GM23338 (cell line): ENCODE data around the gene CLEC11A. TPM values are rescaled to one million over a fixed set of nuclear protein-coding genes. Genes with fewer than 3 reads are reported as not detected.

Experiments
- ATAC-seq: fragments of 200-7000 bp; cut with Tn5 transposase; 3 replicates; pipeline ENCODE4 v1.9.1; 2020
- DNase-seq: peaks from one replicate; pipeline ENCODE4 v3.0.0-alpha.2; 2015; ENCODE audit warnings: low spot score
- H2AFZ ChIP-seq: fragments of 200-600 bp; sonication (generic); 2 replicates; pipeline ENCODE4 v1.8.0; 2016; ENCODE audit warnings: antibody characterized with exemption, mild to moderate bottlenecking, moderate library complexity
- H3F3A ChIP-seq: fragments of 200-600 bp; sonication (generic); replicated peaks from 2 replicates; pipeline ENCODE4 v1.8.0; 2017; ENCODE audit warnings: antibody characterized with exemption, mixed run types, low read depth
- H3K27ac ChIP-seq: fragments of 200-600 bp; sonication (generic); 2 replicates; pipeline ENCODE4 v1.6.1; 2016; ENCODE audit warnings: low read depth
- H3K27me3 ChIP-seq: fragments of 200-600 bp; sonication (generic); 2 replicates; pipeline ENCODE4 v1.8.0; 2016; ENCODE audit warnings: mild to moderate bottlenecking, mixed run types, moderate library complexity; ENCODE audit not compliant: insufficient read depth
- H3K36me3 ChIP-seq: fragments of 200-600 bp; sonication (generic); 2 replicates; pipeline ENCODE4 v1.8.0; 2016; ENCODE audit warnings: mild to moderate bottlenecking; ENCODE audit not compliant: insufficient read depth
- H3K4me1 ChIP-seq: fragments of 200-600 bp; sonication (generic); 2 replicates; pipeline ENCODE4 v1.8.0; 2016; ENCODE audit warnings: mild to moderate bottlenecking, moderate library complexity; ENCODE audit not compliant: insufficient read depth
- H3K4me2 ChIP-seq: fragments of 200-600 bp; sonication (generic); 2 replicates; pipeline ENCODE4 v1.7.1; 2017; ENCODE audit warnings: mixed run types
- H3K4me3 ChIP-seq: fragments of 200-600 bp; sonication (generic); 2 replicates; pipeline ENCODE4 v1.6.1; 2016; ENCODE audit warnings: mixed run types
- H3K79me2 ChIP-seq: fragments of 200-600 bp; sonication (generic); replicated peaks from 2 replicates; pipeline ENCODE4 v1.8.0; 2017; ENCODE audit warnings: mild to moderate bottlenecking; ENCODE audit not compliant: insufficient read depth
- H3K9me2 ChIP-seq: fragments of 200-600 bp; sonication (generic); 2 replicates; pipeline ENCODE4 v1.8.0; 2017; ENCODE audit not compliant: insufficient read depth
- H4K20me1 ChIP-seq: fragments of 200-600 bp; sonication (generic); replicated peaks from 2 replicates; pipeline ENCODE4 v1.8.0; 2017; ENCODE audit warnings: mild to moderate bottlenecking; ENCODE audit not compliant: insufficient read depth
- H3K27ac Mint-ChIP-seq: 2 replicates; pipeline ENCODE4 v1.8.0; 2020; ENCODE audit warnings: inconsistent platforms, mild to moderate bottlenecking, moderate library complexity, mixed read lengths
- H3K27me3 Mint-ChIP-seq: 3 replicates; pipeline ENCODE4 v1.8.0; 2022; ENCODE audit warnings: low read depth, mild to moderate bottlenecking, moderate library complexity, mixed read lengths, inconsistent platforms; ENCODE audit not compliant: insufficient read depth, poor library complexity
- H3K36me3 Mint-ChIP-seq: 3 replicates; pipeline ENCODE4 v1.8.0; 2021; ENCODE audit warnings: low read depth, mild to moderate bottlenecking, inconsistent platforms, moderate library complexity, mixed read lengths
- H3K4me1 Mint-ChIP-seq: 3 replicates; pipeline ENCODE4 v1.8.0; 2020; ENCODE audit warnings: mild to moderate bottlenecking, inconsistent platforms, mixed read lengths
- H3K4me3 Mint-ChIP-seq: 3 replicates; pipeline ENCODE4 v1.8.0; 2021; ENCODE audit warnings: moderate library complexity, mild to moderate bottlenecking, inconsistent platforms, mixed read lengths
- H3K9me3 Mint-ChIP-seq: 3 replicates; pipeline ENCODE4 v1.8.0; 2020; ENCODE audit warnings: moderate library complexity, mild to moderate bottlenecking, inconsistent platforms, mixed read lengths
- CREB1 ChIP-seq: fragments of 250-450 bp; sonication (Bioruptor Pico); IDR thresholded peaks from 2 replicates; pipeline ENCODE4 v1.5.0; 2020; ENCODE audit warnings: low read depth, mild to moderate bottlenecking, moderate library complexity
- EZH2 ChIP-seq: fragments of 200-600 bp; sonication (generic); IDR thresholded peaks from one replicate; pipeline ENCODE4 v1.8.0; 2017; ENCODE audit warnings: antibody characterized with exemption, mild to moderate bottlenecking, low read depth; ENCODE audit not compliant: unreplicated experiment
- STAT1 ChIP-seq: IDR thresholded peaks from one replicate; pipeline ENCODE4 v1.6.1; 2016; ENCODE audit warnings: antibody characterized with exemption; ENCODE audit not compliant: unreplicated experiment
- ZNF114 ChIP-seq: fragments of 250-450 bp; sonication (Bioruptor Pico); IDR thresholded peaks from 2 replicates; pipeline ENCODE4 v1.5.0; 2020; ENCODE audit warnings: mild to moderate bottlenecking, moderate library complexity
- polyA plus RNA-seq: library from polyadenylated mRNA; unstranded; fragments of >200 nt; fragmentation: Nextera tagmentation; extraction: Ambion mirVana; gene quantifications from 2 replicates; pipeline ENCODE4 v1.2.1, GENCODE V29; 2016
- total RNA-seq: library from RNA; depleted of rRNA; stranded (reverse); fragments of >200 nt; shearing (Covaris generic); gene quantifications from 2 replicates; pipeline ENCODE4 v1.2.3, GENCODE V29; 2014
- TF ChIP-seq, protein P1 (sequence below): fragments of 250-450 bp; sonication (Bioruptor Pico); IDR thresholded peaks from 2 replicates; pipeline ENCODE4 v1.5.0; 2020; ENCODE audit warnings: mild to moderate bottlenecking, moderate library complexity
- TF ChIP-seq, protein P2 (sequence below), 2 experiments: fragments of 200-600 bp in 1 of 2; sonication (generic) in 1 of 2; conservative IDR thresholded peaks; 2 replicates each; pipeline versions ENCODE4 v1.5.1 to v1.6.1; 2016 to 2017; ENCODE audit warnings: antibody characterized with exemption in 2 of 2, low read depth in 2 of 2, mild to moderate bottlenecking in 2 of 2, moderate library complexity in 1 of 2

Gene CLEC11A
- total and polyA plus RNA-seq, 2 experiments from 2014 or later: 8.0 to 15.5 TPM

DNA sequence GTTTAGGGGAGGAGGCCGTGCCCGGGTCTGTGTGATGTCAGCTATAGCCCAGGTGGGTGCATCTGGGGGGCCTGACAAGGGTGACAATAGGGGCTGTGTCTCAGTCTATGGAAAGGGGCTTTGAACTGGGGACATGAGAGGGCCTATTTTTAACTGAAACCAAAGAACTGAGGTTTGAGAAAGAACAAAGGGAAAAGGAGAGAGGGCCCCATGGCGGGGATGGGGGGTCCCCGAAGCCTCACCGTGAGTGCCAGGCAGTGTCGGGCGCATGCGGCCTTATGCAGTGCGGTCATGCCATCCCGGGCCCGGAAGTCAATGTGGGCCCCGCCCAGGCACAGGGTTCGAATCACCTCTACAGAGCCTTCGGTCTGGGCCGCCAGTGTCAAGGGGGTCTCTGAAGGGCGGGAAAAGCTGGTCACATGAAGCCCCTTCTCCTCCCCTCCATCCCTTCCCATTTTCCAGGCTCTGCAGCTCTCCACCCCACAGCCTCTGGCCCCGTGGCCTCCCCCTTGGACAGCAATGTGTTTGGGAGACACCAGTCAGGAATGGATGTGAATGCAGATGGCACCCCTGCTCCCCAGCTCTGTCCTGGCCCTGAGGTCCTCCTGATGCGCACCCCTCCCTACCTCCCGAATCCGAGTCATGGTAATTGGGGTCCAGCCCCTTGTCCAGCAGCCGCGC is 9.5 kb upstream of the CLEC11A start (continued):
- no peak for TF ChIP-seq CREB1 (CRISPR knock-in tag)

DNA sequence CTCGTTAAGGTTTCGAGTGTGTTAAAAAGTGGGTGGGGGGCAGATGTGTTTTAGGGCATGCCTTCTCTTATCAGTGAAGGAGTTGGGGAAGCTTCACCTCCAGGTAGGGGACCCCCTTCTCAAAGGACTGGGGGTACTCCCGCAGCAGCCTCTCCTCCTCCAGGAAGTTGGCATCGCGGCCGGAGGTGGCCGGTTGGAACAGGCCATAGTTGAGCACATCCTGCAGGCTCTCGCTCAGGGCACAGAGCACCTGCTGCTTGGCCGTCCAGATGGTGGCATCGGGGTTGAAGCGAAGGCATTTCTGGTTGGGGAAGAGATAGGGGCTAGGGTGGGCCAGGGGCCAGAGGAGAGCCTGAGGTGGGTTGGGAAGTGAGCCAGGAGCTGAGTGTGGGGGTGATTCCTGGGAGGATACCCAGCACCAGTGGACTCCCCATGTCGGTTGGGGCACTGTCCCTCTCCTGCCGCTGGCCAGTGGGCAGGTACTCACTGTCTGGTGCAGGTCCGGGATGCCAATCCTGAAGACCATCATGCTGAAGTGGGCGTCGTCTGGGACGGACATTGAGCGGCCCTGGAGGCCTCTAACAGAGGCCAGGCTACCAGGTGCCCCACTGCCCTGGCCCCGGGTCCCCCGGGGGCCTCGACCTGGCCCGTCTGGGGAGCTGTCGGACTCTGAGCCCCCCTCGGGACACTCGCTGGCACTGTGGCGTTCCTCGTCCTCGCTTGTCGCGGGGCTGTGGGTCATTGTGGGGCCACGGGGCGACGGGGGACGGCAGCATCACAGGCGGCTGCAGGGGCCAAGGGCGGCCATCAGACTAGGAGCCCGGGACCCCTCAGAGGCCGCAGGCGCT is 6.8 kb upstream of the CLEC11A start:
- DNase-seq (no peak), ATAC-seq (no peak)
- Histone ChIP-seq H3K36me3 (no peaks in the 10 kb centered on the region), H3K4me3 (no peak overlapping the region), H3K27me3 (peaks cover 24% of the 10 kb centered on the region), H3F3A (0 out of 2 replicates have a peak, but pooled peaks cover 4% of the 10 kb centered on the region), H2AFZ (no peak overlapping the region), H3K79me2 (no peaks in the 10 kb centered on the region), H3K4me1 (peaks cover 20% of the 10 kb centered on the region; the same call in 1 of the 2 replicates), H4K20me1 (no peaks in the 10 kb centered on the region; the same call in 1 of the 2 replicates), H3K27ac (no peak overlapping the region), H3K4me2 (no peak overlapping the region), H3K9me2 (no peaks in the 10 kb centered on the region)
- Mint-ChIP-seq H3K27ac (no peak overlapping the region), H3K27me3 (peaks cover 16% of the 10 kb centered on the region), H3K4me1 (no peaks in the 10 kb centered on the region), H3K9me3 (peaks cover 78% of the 10 kb centered on the region), H3K36me3 (peaks cover 43% of the 10 kb centered on the region), H3K4me3 (no peak overlapping the region)
- TF ChIP-seq STAT1: no peak
- TF ChIP-seq ZNF114: no peak
- TF ChIP-seq, protein P1, sequence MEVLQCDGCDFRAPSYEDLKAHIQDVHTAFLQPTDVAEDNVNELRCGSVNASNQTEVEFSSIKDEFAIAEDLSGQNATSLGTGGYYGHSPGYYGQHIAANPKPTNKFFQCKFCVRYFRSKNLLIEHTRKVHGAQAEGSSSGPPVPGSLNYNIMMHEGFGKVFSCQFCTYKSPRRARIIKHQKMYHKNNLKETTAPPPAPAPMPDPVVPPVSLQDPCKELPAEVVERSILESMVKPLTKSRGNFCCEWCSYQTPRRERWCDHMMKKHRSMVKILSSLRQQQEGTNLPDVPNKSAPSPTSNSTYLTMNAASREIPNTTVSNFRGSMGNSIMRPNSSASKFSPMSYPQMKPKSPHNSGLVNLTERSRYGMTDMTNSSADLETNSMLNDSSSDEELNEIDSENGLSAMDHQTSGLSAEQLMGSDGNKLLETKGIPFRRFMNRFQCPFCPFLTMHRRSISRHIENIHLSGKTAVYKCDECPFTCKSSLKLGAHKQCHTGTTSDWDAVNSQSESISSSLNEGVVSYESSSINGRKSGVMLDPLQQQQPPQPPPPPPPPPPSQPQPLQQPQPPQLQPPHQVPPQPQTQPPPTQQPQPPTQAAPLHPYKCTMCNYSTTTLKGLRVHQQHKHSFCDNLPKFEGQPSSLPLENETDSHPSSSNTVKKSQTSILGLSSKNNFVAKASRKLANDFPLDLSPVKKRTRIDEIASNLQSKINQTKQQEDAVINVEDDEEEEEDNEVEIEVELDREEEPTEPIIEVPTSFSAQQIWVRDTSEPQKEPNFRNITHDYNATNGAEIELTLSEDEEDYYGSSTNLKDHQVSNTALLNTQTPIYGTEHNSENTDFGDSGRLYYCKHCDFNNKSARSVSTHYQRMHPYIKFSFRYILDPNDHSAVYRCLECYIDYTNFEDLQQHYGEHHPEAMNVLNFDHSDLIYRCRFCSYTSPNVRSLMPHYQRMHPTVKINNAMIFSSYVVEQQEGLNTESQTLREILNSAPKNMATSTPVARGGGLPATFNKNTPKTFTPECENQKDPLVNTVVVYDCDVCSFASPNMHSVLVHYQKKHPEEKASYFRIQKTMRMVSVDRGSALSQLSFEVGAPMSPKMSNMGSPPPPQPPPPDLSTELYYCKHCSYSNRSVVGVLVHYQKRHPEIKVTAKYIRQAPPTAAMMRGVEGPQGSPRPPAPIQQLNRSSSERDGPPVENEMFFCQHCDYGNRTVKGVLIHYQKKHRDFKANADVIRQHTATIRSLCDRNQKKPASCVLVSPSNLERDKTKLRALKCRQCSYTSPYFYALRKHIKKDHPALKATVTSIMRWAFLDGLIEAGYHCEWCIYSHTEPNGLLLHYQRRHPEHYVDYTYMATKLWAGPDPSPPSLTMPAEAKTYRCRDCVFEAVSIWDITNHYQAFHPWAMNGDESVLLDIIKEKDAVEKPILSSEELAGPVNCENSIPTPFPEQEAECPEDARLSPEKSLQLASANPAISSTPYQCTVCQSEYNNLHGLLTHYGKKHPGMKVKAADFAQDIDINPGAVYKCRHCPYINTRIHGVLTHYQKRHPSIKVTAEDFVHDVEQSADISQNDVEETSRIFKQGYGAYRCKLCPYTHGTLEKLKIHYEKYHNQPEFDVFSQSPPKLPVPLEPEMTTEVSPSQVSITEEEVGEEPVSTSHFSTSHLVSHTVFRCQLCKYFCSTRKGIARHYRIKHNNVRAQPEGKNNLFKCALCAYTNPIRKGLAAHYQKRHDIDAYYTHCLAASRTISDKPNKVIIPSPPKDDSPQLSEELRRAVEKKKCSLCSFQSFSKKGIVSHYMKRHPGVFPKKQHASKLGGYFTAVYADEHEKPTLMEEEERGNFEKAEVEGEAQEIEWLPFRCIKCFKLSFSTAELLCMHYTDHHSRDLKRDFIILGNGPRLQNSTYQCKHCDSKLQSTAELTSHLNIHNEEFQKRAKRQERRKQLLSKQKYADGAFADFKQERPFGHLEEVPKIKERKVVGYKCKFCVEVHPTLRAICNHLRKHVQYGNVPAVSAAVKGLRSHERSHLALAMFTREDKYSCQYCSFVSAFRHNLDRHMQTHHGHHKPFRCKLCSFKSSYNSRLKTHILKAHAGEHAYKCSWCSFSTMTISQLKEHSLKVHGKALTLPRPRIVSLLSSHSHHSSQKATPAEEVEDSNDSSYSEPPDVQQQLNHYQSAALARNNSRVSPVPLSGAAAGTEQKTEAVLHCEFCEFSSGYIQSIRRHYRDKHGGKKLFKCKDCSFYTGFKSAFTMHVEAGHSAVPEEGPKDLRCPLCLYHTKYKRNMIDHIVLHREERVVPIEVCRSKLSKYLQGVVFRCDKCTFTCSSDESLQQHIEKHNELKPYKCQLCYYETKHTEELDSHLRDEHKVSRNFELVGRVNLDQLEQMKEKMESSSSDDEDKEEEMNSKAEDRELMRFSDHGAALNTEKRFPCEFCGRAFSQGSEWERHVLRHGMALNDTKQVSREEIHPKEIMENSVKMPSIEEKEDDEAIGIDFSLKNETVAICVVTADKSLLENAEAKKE (CRISPR knock-in tag): no peak
- no peak for TF ChIP-seq EZH2
- TF ChIP-seq CREB1 (CRISPR knock-in tag): no peak
- TF ChIP-seq, protein P2, sequence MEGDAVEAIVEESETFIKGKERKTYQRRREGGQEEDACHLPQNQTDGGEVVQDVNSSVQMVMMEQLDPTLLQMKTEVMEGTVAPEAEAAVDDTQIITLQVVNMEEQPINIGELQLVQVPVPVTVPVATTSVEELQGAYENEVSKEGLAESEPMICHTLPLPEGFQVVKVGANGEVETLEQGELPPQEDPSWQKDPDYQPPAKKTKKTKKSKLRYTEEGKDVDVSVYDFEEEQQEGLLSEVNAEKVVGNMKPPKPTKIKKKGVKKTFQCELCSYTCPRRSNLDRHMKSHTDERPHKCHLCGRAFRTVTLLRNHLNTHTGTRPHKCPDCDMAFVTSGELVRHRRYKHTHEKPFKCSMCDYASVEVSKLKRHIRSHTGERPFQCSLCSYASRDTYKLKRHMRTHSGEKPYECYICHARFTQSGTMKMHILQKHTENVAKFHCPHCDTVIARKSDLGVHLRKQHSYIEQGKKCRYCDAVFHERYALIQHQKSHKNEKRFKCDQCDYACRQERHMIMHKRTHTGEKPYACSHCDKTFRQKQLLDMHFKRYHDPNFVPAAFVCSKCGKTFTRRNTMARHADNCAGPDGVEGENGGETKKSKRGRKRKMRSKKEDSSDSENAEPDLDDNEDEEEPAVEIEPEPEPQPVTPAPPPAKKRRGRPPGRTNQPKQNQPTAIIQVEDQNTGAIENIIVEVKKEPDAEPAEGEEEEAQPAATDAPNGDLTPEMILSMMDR (conservative IDR thresholded peaks at IDR 0.05; ENCODE audit: low read depth in 2 of 2): no peak
